Colonic mucosa (tissue), 4 donors: ENCODE measurements around the gene SLC26A8. TPM values are rescaled to one million over a fixed set of nuclear protein-coding genes. Genes with fewer than 3 reads are reported as not detected.

Experiments
- DNase-seq: peaks from one replicate; pipeline ENCODE4 v3.0.0-alpha.2; 2020
- H3K27ac ChIP-seq: fragments of 200-600 bp; one replicate; pipeline ENCODE4 v1.8.0; 2021
- H3K27me3 ChIP-seq: fragments of 200-600 bp; one replicate; pipeline ENCODE4 v1.8.0; 2021
- H3K36me3 ChIP-seq: fragments of 200-600 bp; one replicate; pipeline ENCODE4 v1.8.0; 2021
- H3K4me1 ChIP-seq: fragments of 200-600 bp; one replicate; pipeline ENCODE4 v1.8.0; 2021; ENCODE audit warnings: mild to moderate bottlenecking
- H3K4me3 ChIP-seq: fragments of 200-600 bp; one replicate; pipeline ENCODE4 v1.8.0; 2021
- H3K9ac ChIP-seq, 2 donors: one replicate each; pipeline ENCODE4 v1.7.0; 2013; ENCODE audit warnings: control low read depth in 2 of 2, low read depth in 2 of 2, low read length in 2 of 2
- H3K9me3 ChIP-seq: fragments of 200-600 bp; one replicate; pipeline ENCODE4 v1.8.0; 2021
- intact Hi-C: fragments of 100-400 bp; cut with DNase I; formaldehyde crosslinking; loops from one replicate; pipeline ENCODE4 v1.14.1; 2022
- total RNA-seq, 2 donors: library from RNA; stranded (reverse); fragmentation: NEBNext Ultra II Directional in 1 of 2; extraction: Animal tissue kit (Norgen Biotek cat#: 25700) in 1 of 2; gene quantifications; one replicate each; pipeline ENCODE4 v1.2.1, GENCODE V29; 2021
- TF ChIP-seq, protein P1 (sequence below): fragments of 200-600 bp; IDR thresholded peaks from one replicate; pipeline ENCODE4 v1.8.0; 2022; ENCODE audit warnings: antibody characterized with exemption, mild to moderate bottlenecking
- donor health status: healthy.
- donor health status: DM: no; HTN: no; CAD: no.
- donor health status: DM: no; HTN: no; CAD: no.

The SLC26A8 gene
- total RNA-seq, 2 donors from 2014 or later, result 0.27 TPM; not detected in 1

GRCh38 chr6:35907750-35908149 lies 116.7 kb downstream of the SLC26A8 start:
- no peak for DNase-seq
- no peaks in the 10 kb centered on the region for H3K27me3 ChIP-seq
- no peak overlapping the region for H3K27ac ChIP-seq
- H3K4me3 ChIP-seq, result no peak overlapping the region
- TF ChIP-seq, protein P1, sequence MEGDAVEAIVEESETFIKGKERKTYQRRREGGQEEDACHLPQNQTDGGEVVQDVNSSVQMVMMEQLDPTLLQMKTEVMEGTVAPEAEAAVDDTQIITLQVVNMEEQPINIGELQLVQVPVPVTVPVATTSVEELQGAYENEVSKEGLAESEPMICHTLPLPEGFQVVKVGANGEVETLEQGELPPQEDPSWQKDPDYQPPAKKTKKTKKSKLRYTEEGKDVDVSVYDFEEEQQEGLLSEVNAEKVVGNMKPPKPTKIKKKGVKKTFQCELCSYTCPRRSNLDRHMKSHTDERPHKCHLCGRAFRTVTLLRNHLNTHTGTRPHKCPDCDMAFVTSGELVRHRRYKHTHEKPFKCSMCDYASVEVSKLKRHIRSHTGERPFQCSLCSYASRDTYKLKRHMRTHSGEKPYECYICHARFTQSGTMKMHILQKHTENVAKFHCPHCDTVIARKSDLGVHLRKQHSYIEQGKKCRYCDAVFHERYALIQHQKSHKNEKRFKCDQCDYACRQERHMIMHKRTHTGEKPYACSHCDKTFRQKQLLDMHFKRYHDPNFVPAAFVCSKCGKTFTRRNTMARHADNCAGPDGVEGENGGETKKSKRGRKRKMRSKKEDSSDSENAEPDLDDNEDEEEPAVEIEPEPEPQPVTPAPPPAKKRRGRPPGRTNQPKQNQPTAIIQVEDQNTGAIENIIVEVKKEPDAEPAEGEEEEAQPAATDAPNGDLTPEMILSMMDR, result no peak
- H3K4me1 ChIP-seq, result no peaks in the 10 kb centered on the region
- no peaks in the 10 kb centered on the region for H3K9me3 ChIP-seq
- no peak overlapping the region for H3K9ac ChIP-seq
- H3K36me3 ChIP-seq, result peaks cover 12% of the 10 kb centered on the region
- intact Hi-C loops, result no loop called here

GRCh38 chr6:35906499-35906846 lies 118.0 kb downstream of the SLC26A8 start:
- DNase-seq, result no peak
- Histone ChIP-seq H3K4me3 (no peak overlapping the region), H3K9ac (no peak overlapping the region), H3K27ac (no peak overlapping the region), H3K36me3 (peaks cover 12% of the 10 kb centered on the region), H3K4me1 (no peaks in the 10 kb centered on the region), H3K27me3 (no peaks in the 10 kb centered on the region), H3K9me3 (no peaks in the 10 kb centered on the region)
- intact Hi-C loops, result no loop called here
- TF ChIP-seq, protein P1, result no peak

DNA sequence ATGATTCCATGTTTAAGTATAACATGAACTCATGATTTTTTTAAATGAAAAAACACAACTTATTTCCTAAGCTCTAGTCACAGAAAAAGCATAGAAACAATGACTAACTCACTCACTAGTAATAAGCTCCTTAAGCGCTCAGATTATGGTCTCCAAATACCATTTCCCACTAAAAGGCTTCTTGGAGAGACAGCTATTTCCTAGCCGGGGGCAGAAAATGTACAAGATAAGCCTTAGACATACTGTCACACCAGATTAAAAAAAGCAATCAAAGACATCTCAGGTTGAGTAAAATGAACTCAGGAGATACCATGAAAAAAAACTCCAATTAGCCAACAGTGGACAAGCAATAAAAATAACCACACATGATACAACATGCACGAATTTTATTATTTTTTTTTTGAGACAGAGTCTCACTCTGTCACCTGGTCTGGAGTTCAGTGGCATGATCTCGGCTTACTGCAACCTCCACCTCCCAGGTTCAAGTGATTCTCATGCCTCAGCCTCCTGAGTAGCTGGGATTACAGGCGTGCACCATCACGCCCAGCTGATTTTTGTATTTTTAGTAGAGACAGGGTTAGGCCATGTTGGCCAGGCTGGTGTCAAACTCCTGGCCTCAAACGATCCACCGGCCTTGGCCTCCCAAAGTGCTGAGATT lies 118.5 kb downstream of the SLC26A8 start:
- Histone ChIP-seq H3K27me3 (no peaks in the 10 kb centered on the region), H3K36me3 (peaks cover 12% of the 10 kb centered on the region), H3K27ac (no peak overlapping the region), H3K9ac (no peak overlapping the region), H3K9me3 (no peaks in the 10 kb centered on the region), H3K4me1 (no peaks in the 10 kb centered on the region), H3K4me3 (no peak overlapping the region)
- intact Hi-C loops, result no loop called here
- TF ChIP-seq, protein P1, result no peak
- no peak for DNase-seq

GRCh38 chr6:35905141-35905785 lies 119.2 kb downstream of the SLC26A8 start:
- no peaks in the 10 kb centered on the region for H3K4me1 ChIP-seq
- intact Hi-C loops, result no loop called here
- H3K27ac ChIP-seq, result no peak overlapping the region
- no peak overlapping the region for H3K4me3 ChIP-seq
- H3K9ac ChIP-seq, result no peak overlapping the region
- no peak for DNase-seq
- no peaks in the 10 kb centered on the region for H3K27me3 ChIP-seq
- no peaks in the 10 kb centered on the region for H3K9me3 ChIP-seq
- TF ChIP-seq, protein P1, result no peak
- peaks cover 12% of the 10 kb centered on the region for H3K36me3 ChIP-seq

- no peaks in the 10 kb centered on the region for H3K27me3 ChIP-seq
- no peaks in the 10 kb centered on the region for H3K9me3 ChIP-seq
- H3K4me1 ChIP-seq, result no peaks in the 10 kb centered on the region
- H3K9ac ChIP-seq, result no peak overlapping the region
- H3K27ac ChIP-seq, result no peak overlapping the region
- TF ChIP-seq, protein P1, result no peak
- DNase-seq, result no peak
- intact Hi-C loops, result no loop called here
- H3K36me3 ChIP-seq, result peaks cover 6% of the 10 kb centered on the region
- H3K4me3 ChIP-seq, result no peak overlapping the region
Observed at GRCh38 chr6:35903679-35904078, 120.8 kb downstream of the SLC26A8 start.
